Measurements from ENCODE around the gene ALKAL2.

DNA sequence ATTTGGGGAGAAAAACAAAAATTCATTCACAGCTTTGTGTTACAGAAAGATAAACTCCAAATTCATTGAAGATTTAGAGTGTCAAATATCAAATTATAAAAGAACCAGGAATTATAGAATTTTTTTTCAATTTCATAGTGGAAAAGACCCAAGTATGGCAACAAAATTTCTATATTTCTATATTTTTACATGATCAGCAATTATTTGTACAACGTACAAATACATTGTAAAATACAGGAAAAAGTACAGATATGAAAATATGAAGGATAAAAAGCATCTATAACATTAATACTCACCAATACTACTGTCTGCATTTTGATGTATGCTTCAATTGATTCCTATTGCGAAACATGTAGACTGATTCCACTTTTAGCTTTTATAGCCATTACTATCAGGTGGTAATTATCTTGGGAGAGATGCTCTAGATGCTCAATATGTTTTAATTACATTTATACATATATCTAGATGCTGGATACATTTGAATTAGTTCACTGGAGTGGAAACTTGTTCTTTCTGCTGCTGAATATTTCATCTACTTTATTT is 28.0 kb downstream of the ALKAL2 start:
- TF ChIP-seq RAD21 (IDR thresholded peaks at IDR 0.05; ENCODE audit: low read length) (no peak), ZBTB33 (IDR thresholded peaks at IDR 0.05; ENCODE audit: borderline replicate concordance, low read depth) (no peak), FOSL2 (IDR thresholded peaks at IDR 0.05; ENCODE audit: borderline replicate concordance, low read depth) (no peak), EP300 (IDR thresholded peaks at IDR 0.05; ENCODE audit: borderline replicate concordance in 1 of 2, low read depth in 1 of 2, low read length in 1 of 2) (no peak), MEF2A (IDR thresholded peaks at IDR 0.05; ENCODE audit: borderline replicate concordance, low read depth) (no peak), MAX (IDR thresholded peaks at IDR 0.05; ENCODE audit: low read depth) (no peak), MXI1 (IDR thresholded peaks at IDR 0.05; ENCODE audit: low read depth, low read length) (no peak), POLR2AphosphoS5 (IDR thresholded peaks at IDR 0.05; ENCODE audit: low read depth, low read length) (no peak), GABPA (IDR thresholded peaks at IDR 0.05; ENCODE audit: low read depth) (no peak), SMC3 (IDR thresholded peaks at IDR 0.05; ENCODE audit: low read depth, low read length) (no peak), TAF1 (IDR thresholded peaks at IDR 0.05; ENCODE audit: borderline replicate concordance, low read depth, low read length) (no peak), RXRA (IDR thresholded peaks at IDR 0.05; ENCODE audit: borderline replicate concordance, low read depth) (no peak), USF2 (IDR thresholded peaks at IDR 0.05; ENCODE audit: borderline replicate concordance, low read depth, low read length) (no peak)
- TF ChIP-seq, protein P1, sequence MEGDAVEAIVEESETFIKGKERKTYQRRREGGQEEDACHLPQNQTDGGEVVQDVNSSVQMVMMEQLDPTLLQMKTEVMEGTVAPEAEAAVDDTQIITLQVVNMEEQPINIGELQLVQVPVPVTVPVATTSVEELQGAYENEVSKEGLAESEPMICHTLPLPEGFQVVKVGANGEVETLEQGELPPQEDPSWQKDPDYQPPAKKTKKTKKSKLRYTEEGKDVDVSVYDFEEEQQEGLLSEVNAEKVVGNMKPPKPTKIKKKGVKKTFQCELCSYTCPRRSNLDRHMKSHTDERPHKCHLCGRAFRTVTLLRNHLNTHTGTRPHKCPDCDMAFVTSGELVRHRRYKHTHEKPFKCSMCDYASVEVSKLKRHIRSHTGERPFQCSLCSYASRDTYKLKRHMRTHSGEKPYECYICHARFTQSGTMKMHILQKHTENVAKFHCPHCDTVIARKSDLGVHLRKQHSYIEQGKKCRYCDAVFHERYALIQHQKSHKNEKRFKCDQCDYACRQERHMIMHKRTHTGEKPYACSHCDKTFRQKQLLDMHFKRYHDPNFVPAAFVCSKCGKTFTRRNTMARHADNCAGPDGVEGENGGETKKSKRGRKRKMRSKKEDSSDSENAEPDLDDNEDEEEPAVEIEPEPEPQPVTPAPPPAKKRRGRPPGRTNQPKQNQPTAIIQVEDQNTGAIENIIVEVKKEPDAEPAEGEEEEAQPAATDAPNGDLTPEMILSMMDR (IDR thresholded peaks at IDR 0.05) = no peak

Measured in SK-N-SH (cell line).